Panc1 (cell line): ENCODE data around the gene FGFR4.

Experiments used
- POLR2AphosphoS5 ChIP-seq: IDR thresholded peaks from 2 replicates; pipeline ENCODE4 v1.6.1; 2012; ENCODE audit warnings: mild to moderate bottlenecking, low read depth, low read length, moderate library complexity
- TF ChIP-seq, protein P1 (sequence below): fragments of 450-650 bp; IDR thresholded peaks from 2 replicates; pipeline ENCODE4 v1.5.1; 2017; ENCODE audit warnings: mild to moderate bottlenecking
- TF ChIP-seq, protein P2 (sequence below), 2 experiments: IDR thresholded peaks; 2 replicates each; pipeline ENCODE4 v1.6.1; 2011 to 2012; ENCODE audit warnings: low read depth in 2 of 2, control low read depth in 1 of 2, low read length in 1 of 2, mild to moderate bottlenecking in 1 of 2, moderate library complexity in 1 of 2; ENCODE audit not compliant: insufficient read depth in 1 of 2

DNA sequence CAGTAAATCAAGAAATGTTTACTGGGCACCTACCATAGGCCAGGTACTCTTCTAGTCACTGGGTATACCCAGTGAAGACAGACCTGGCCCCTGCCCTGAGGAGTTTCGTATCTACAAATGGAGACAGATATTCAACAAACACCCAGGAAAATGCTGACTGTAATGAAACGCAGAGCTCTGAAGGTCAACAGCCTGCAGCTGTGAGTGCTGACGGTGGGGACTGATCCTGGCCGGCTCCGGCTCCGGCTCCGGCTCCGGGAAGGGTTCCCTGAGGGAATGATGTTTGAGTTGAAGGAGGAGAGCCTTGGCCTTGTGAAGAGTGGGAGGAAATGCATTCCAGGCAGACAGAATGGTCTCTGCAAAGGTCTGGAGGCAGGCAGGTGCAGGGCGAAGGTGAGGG, 23.1 kb downstream of the FGFR4 start:
- TF ChIP-seq, protein P1, sequence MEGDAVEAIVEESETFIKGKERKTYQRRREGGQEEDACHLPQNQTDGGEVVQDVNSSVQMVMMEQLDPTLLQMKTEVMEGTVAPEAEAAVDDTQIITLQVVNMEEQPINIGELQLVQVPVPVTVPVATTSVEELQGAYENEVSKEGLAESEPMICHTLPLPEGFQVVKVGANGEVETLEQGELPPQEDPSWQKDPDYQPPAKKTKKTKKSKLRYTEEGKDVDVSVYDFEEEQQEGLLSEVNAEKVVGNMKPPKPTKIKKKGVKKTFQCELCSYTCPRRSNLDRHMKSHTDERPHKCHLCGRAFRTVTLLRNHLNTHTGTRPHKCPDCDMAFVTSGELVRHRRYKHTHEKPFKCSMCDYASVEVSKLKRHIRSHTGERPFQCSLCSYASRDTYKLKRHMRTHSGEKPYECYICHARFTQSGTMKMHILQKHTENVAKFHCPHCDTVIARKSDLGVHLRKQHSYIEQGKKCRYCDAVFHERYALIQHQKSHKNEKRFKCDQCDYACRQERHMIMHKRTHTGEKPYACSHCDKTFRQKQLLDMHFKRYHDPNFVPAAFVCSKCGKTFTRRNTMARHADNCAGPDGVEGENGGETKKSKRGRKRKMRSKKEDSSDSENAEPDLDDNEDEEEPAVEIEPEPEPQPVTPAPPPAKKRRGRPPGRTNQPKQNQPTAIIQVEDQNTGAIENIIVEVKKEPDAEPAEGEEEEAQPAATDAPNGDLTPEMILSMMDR = no peak
- TF ChIP-seq, protein P2, sequence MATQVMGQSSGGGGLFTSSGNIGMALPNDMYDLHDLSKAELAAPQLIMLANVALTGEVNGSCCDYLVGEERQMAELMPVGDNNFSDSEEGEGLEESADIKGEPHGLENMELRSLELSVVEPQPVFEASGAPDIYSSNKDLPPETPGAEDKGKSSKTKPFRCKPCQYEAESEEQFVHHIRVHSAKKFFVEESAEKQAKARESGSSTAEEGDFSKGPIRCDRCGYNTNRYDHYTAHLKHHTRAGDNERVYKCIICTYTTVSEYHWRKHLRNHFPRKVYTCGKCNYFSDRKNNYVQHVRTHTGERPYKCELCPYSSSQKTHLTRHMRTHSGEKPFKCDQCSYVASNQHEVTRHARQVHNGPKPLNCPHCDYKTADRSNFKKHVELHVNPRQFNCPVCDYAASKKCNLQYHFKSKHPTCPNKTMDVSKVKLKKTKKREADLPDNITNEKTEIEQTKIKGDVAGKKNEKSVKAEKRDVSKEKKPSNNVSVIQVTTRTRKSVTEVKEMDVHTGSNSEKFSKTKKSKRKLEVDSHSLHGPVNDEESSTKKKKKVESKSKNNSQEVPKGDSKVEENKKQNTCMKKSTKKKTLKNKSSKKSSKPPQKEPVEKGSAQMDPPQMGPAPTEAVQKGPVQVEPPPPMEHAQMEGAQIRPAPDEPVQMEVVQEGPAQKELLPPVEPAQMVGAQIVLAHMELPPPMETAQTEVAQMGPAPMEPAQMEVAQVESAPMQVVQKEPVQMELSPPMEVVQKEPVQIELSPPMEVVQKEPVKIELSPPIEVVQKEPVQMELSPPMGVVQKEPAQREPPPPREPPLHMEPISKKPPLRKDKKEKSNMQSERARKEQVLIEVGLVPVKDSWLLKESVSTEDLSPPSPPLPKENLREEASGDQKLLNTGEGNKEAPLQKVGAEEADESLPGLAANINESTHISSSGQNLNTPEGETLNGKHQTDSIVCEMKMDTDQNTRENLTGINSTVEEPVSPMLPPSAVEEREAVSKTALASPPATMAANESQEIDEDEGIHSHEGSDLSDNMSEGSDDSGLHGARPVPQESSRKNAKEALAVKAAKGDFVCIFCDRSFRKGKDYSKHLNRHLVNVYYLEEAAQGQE (IDR thresholded peaks at IDR 0.05; ENCODE audit: insufficient read depth in 1 of 2, low read depth in 2 of 2, low read length in 1 of 2) = no peak
- TF ChIP-seq POLR2AphosphoS5 = no peak
